SKM-1 (cell line): ENCODE data around the gene ESPN.
"Not testable (repeated sequence)": the region's sequence is repeated elsewhere in the genome, so short reads cannot be mapped to it uniquely, and the experiment has no call there.

ENCODE experiments used
- DNase-seq: peaks from one replicate; lab custom pipeline; 2025; ENCODE audit not compliant: unreplicated experiment; lab: John Stamatoyannopoulos, UW

ESPN gene

DNA sequence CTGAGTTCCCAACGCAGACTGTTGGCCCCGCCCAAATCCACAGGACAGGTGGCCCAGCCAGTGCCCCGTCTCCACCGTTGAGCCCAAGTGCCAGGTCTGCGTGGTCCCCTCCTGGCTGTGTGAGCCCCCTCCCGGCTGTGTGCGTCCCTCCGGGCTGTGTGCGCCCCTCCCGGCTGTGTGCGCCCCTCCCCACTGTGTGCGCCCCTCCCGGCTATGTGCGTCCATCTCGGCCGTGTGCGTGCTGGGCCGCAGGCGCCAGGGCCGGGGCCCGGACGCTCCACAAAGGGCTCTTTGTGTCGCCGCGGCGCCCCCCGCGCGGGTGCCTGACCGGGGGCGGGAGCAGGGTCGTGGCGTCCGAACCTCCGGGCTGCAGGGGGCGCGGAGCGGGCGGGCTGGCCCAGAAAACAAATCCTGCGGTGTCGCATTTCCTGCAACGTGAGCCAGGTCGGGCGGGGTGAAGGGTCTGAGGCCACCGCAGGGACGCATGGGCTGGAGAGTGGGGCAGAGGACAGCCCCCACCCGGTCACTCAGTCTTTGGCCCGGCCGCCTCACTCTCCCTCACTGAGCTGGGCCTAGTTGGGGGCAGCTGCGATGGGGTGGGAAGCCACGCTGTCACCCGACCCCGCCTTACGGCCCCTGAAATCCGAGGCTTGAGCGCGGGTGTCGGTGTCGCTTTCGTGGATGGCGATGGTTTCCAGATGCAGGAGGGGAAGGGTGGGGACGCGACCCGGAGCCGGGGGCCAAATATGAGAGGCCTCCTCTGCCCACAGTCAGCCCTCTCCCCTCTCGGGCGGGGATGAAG, 22.6 kb downstream of the ESPN start:
- no peak for DNase-seq

DNA sequence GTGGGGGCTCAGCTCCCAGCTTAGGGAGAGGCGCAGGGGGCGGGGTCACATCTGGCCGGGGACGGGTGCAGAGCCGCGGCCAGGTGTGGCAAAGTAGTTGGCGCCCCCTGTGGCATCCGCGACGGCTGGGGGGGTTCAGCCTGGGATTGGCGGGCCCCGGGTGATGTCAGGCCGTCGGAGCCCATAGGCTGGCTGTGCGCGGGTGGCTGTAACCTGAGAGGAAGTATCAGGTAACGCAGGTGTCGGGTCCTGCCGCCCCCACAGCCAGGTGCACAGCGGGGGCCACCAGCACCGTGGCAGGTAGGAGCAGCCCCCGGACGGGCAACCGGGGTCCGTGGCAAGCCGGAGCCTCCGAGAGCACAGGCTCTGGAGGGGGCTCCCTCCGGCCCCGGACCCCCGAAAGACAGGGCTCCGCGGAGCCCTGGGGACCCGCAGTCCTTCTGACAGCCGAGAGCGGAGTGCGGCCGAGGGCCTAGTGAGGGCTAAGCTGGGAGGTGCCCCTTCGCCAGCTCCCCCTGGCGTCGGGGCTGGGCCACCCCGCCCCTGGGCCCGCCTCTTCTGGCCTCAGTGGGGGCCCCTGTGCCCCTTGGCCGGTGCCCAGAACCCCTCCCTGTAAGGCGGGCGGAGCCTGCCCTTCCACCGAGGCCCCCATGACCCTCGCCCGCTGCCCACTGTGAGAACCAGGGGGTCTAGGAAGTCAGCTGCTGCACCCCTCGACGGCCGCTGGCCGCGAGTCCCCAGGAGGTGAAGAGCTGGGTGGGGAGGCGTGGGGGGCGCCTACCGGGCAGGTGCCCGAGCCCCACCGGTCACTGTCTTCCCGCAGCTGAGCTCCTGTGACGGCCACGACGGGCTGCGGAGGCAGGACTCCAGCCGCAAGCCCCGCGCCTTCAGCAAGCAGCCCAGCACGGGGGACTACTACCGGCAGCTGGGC, 23.5 kb downstream of the ESPN start:
- DNase-seq = no peak

DNA sequence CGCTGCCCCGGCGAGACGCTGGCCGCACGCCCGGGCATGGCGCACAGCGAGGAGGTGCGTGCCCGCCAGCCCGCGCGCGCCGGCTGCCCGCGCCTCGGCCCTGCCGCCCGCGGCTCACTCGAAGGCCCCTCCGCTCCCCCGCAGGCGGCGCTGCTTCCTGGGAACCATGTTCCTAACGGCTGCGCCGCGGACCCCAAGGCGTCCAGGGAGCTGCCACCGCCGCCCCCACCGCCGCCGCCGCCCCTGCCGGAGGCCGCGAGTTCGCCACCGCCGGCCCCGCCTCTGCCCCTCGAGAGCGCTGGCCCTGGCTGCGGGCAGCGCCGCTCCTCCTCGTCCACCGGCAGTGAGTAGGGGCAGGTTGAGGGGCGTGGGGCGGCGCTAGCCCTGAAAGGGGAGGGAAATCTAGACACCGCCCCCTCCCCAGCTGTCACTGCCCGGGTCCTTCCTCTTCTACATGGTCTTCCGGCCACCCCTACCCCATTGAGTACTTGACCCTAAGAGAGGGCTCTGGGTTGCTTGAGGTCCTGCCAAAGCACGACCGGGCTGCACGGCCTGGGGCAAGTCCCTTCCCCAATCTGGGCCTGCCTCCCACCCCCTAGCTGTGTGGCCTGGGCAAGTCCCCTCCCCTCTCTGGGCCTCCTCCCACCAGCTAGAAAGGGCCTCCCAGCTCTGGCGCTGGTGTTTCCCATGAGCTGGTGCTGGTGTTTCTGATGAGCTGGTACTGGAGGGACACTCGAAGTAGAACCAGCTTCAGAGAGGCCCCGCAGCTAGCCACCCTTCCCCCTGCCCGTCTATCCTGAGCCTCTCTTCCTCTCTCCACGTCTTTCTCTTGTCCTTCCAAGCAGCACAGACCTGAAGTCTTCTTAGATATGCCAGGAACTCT, 24.4 kb downstream of the ESPN start:
- DNase-seq = no peak

DNA sequence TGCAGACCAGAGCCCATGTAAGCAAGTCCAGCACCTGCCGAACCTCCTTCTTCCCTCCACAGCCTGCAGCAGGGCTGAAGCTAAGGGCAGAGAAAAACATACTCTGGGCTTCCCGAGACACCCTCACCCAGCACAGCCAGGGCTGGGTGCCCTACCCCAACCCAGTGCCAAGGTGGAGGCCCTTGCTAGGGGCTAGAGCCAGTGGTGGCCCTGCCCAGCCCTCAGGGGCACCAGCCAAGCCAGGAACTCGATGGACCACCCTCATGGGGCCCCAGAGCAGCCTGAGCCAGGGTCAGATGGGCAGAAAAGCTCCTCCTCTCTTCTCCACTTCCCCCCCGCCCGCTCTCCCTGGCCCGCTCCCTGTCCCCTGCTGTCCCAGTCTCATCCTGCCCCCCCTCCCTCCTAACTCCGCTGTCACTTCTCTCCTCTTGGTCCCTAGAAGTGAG, 25.5 kb downstream of the ESPN start:
- no peak for DNase-seq

DNA sequence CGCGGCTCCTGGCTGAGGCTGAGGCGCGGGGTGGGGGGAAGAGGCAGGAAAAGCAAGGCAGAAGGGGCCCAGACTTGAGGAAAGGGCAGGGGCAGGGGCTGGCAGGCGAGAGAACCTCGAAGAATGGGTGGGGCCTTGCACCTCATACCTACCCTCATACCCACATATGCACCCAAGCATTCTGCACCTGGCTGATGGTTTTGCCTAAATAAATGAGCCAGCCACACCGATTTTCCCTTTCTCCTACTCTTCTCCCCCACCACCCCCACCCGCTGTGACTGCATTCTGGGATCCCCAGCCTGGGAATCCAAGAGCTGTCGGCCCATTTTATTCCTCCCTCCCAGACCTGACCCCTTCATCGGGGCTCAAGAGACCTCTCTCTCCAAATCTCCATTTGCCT, 25.9 kb downstream of the ESPN start:
- not testable (repeated sequence) for DNase-seq

DNA sequence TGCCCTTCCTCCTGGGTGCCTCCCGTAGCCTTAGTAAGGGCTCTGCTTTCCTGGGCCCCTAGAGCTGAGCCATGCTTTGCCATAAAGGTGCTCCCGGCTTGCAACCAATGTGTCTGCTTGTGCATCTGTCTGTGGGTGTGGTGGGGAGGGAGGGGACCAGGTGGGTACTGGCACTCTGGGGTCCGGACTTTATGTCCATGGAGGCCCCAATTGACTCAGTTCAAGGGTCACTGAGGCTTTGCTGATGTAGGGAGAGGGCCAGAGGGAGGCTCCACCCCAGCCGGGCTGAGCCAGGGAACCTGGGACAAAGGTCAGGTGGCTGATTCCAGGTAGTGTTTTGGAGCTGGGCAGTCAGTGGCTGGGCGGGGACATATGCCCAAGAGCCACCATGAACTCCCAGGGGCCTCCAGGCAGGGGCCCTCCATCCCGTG, 26.4 kb downstream of the ESPN start:
- no peak for DNase-seq

DNA sequence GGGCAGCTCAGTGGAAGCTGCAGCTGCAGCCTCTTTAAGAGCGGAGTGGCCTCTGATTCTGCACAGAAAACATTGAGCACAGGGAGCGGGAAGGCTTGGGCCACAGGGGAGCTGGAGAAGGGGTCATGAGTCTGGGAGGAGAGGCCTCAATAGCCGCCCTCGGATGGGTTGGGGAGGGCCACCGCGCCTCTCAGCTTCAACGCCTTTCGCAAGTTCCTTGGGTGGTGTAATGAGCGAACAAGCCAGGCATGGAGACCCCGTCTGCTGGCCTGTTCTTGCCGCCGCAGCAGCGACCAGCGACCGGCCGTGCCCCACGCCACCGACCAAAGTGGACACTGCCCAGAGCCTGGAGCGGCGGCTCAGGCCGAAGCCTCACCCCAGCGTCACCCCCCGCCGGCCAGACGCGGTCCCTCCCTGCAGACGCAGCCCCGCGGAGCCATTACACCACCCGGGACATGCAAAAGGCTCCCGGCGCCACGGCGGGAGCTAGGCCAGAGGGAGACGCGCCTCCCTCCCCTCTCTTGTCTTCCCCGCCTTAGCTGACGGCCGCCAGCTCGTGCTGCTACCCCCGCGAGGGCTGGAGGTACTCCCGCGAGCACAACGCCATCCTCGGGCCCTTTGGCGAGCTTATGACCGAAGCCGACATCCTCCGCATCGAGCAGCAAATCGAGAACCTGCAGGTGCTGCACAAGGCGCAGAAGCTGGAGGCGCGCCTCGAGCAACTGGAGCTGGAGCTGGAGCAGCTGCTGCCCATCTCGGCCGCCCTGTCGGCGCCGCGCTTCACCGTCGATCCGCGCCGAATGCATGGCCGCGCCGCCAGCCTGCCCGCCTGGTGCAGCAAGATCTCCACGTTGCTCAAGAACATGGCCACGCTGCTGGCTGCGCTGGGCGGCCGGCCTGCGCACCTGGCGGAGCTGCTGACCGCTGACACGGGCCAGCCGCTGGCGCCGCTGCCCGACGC, 29.6 kb downstream of the ESPN start:
- not testable (repeated sequence) for DNase-seq

DNA sequence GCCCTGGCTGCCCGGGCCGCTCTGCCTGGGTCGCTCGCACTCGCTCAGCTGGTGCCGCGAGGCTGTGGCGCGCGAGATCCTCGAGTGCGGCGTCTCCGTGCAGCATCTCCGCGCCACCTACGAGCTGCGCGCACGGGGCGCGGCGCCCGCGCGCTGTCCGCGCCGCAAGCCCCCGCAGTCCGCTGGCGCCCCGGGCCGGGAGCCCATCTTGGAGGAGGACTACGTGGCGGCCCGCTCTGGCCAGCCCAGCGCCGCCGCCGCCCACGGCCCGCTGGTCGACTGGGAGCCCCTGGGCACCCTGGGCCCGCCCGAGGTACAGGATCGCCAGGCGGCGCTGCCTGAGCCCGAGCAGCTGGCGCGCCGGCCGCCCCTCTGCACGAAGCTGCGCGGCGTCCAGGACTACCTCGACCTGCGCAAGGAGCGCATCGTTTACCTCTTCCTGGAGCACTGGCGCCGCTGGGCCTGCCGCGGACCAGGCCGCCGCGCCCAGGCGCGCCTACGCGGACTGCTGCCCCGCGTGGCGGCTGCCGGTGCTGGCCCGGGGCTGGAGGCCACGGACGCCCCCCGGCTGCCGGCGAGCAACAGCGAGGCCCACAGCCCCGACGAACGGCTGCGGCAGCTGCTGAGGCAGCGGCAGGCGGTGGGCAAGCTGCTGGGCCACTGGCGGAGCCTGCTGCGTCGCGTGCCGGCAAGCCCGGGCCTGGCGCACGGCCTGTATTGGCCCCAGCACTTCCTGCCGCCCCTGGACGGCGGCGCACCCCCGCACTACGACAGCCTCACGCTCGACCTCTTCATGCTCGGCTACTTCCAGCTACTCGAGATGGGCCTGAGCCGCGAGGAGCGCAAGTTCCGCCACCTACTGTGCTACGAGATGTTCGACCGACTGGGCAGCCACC, 30.5 kb downstream of the ESPN start:
- no peak for DNase-seq

DNA sequence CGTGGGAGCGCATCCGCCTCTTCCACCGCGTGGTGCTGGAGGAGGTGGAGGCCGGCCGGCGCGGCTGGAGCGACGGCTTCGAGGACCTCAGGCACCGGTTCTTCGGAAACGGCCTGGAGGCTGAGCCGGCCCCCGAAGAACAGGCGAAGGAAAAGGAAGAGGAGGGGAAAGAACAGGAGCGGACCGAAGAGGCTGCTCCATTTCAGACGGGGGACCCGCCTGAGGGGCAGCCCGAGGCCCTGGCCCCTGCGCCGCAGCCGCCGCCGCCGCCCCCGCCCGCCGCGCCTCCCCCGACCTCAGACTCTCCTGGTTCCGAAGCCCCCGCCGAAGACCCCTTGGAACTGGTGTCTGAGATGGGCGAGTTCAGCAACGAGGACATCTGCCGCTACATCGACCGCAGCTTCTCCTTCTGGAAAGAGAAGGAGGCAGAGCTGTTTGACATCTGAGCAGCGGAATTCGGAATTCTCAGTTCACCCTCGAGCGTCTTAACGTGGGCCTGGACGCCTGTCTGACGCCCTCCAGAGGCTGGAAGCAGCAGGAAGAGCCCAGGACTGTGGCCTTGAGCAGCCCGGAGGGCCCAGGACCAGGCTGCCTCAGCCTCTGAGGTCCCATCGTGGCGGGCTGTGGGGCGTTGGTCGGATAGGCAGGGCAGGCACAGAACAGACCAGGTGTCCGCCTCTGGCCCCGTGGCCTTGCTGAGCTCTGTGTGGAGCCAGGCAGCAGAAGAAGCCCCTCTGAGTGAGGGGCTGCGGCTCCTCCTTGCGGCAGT, 31.4 kb downstream of the ESPN start:
- not testable (repeated sequence) for DNase-seq

DNA sequence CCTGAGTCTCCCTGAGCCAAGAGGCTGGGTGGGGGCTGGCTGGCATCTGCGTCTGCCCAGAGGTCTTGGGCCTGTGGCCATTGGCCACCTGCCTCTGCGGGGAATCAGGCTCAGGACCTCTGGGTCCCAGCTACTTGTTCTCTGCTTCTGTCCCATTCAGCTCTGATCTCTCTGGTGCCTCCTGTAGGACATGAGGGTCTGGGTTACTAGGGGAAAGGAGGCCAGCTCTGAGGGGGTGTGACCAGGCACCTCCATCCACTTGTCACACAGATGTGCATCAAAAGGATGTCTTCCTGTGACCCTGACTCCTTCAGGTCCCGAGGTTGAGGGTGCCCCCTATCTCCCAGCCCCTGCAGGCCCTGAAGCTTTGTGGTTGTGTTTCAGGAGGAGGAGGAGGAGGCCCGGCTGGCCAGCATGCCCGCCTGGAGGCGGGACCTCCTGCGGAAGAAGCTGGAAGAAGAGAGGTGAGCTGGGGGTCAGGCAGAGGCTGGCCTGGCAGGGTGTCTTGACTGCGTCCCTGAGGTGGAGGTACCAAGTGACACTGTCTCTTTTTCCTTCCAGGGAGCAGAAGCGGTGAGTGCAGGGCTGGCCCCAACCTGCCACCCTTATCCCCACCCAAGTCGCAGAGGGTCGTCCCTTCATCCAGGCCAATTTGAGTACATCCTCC, 32.4 kb downstream of the ESPN start:
- DNase-seq = no peak

DNA sequence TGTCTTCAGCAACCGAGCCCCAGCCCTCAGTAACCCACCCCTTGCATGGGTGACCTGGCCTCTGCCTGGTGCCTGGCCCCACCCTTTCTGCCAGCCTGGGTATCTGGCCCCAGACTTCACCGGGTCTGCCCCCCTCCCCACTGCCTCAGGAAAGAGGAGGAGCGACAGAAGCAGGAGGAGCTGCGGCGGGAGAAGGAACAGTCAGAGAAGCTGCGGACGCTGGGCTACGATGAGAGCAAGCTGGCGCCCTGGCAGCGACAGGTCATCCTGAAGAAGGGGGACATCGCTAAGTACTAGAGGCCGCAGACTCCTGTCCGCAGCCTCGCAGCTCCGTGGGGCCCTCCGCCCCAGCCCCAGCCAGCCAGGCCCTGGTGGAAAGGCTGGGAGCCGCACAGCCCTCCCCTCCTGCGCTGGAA, 35.3 kb downstream of the ESPN start:
- no peak for DNase-seq

DNA sequence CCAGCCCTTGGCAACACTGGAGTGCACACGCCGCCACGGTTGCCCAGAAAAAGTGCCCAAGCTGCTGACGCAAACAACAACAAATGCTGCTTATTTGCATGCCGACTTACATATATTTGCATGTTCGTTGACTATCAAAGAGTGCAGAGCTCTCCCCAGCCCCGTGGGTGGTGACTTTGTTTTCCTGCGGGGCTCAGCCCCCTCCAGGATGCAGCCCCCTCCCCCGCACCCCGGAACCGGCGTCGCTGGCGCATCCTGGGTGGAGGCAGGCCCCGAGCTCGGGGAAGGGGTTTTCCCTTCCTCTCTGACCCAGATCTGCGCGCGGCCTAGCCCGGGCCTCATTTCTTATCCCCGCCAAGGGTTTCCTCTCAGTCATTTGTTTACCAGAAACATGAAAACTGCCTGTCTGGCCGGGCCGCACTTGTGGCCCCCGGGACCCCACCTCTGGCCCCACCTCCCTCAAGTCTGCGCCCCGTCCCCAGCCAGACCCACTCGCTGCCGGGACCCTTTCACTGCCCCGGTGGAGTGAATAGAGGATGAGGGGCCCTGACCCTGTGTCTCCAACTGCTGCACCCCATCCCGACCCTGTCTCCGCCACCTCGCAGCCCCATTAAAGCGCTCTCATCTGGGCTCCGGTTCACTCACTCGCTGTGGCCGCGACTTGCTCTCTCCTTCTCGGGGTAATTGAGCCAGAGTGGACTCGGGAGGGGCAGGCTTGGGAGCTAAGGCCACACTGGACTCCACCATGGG, 35.9 kb downstream of the ESPN start:
- no peak for DNase-seq

DNA sequence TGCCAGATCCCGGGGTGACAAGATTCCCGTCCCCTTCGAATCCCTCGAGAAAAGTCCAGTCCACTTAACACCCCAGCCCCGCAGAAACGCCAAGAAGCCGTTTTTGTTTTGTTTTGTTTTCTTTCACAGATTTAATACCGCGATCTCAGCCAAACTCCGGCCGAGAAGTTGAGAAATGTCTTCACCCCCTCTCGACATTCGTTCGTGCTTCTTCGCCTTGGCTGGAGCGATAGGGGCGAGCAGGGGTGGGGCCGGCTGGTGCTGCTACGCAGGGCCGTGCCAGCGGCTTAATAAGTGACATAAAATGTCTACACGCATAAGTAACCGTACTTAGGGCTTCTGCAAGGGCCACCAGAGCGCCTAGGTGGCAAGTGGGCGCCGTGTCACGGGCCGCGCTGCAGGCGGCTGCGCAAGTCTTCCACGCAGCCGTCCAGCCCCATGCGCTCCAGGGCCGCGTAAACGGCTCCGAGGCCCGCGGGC, 36.5 kb downstream of the ESPN start:
- DNase-seq = no peak

DNA sequence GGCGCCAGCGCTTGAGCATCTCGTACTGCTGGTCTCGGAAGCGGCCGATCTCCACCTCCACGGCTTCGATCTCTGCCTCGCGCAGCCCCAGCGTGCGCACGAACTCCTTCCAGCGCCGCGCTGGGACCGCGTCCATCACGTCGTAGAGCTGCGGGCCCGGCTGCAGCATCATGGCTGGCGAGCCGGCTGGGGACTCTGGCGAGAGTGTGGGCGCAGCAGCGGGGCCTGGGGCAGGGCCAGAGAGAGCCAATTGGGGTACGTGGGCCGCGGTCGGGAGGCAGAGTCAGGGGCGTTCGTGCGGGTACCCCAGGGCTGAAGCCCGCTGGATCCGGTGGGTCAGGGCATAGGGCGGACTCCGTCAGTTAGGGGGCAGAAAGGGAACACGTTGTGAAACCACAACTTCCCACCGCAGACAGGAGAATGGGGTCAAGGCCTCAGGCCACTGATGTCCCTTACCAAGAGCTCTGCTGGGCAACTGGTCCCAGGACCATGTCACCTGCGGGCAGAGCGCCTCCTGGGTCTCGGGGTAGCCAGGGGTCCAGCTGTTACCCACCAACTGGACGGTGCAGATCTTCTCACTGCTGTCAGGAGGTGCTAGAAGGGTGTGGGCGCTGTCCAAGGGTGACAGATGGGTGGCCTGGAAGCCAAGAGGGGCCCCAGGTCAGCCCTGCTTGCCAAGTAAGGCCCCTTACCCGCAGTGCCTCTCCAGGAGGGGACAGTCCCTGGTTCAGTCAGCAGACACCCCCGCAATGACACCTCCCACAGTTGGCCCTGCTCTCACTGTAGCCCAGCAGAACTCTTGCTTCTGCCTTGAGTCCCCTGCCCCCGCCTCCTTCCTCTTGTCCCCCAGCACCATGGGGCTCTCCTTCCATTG, 37.2 kb downstream of the ESPN start:
- no peak for DNase-seq

DNA sequence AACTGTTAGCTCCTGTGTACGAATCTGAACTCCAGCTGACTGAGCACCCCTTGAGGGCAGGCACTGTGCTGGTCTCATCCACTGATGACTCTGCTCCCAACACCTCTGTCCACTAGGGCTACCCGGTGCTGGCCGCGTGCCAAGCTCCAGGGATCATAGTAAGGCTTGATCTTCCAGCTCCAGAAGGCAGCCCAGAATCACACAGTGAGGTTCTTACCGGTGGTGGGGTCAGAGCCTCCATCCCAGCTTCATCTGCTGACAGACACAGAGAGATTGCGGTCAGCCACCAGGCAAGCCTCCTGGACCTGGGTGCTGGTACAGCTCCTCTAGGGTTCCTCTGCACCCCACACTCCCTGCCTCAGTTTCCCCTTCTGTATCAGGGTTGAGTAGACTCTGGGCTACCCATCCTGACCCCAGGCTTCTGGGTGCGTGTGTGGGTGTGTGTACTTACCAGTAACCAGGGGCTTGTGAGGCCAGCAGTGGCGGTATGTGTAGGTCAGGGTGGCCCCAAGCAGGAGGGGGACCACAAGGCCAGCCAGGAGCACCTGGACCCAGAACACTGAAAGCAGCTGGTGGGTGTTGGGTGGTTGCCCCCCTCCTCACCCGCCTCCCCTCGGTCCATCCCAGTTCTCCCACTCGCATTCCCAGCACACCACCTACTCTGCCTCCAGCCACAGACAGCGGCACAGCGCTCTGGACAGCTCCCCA, 38.0 kb downstream of the ESPN start:
- no peak for DNase-seq
